Activated CD4-positive, alpha-beta memory T cell treated with anti-CD3 and anti-CD28 coated beads, Interleukin-2, amount 10 ng/mL, durations not matched to agents 7 days and 5 days (primary cell): ENCODE data around the gene SLC36A1. TPM values are rescaled to one million over a fixed set of nuclear protein-coding genes. Genes with fewer than 3 reads are reported as not detected.
"Not testable (repeated sequence)": the region's sequence is repeated elsewhere in the genome, so short reads cannot be mapped to it uniquely, and the experiment has no call there.

Source experiments
- CTCF ChIA-PET: fragments of 350-600 bp; sonication (Branson Sonifier 250); formaldehyde crosslinking; loops from one replicate; lab custom pipeline; 2021; ENCODE audit warnings: antibody characterized with exemption, inconsistent platforms; lab: Charles Lee
- POLR2A ChIA-PET: fragments of 350-600 bp; sonication (Branson Sonifier 250); formaldehyde crosslinking; loops from one replicate; lab custom pipeline; 2021; ENCODE audit warnings: antibody characterized with exemption; lab: Charles Lee
- DNase-seq: peaks from one replicate; pipeline ENCODE4 v3.0.0-alpha.2; 2020
- H3K27ac Mint-ChIP-seq: one replicate; pipeline ENCODE4 v1.8.0; 2021; ENCODE audit warnings: mild to moderate bottlenecking, mixed read lengths
- H3K27me3 Mint-ChIP-seq: one replicate; pipeline ENCODE4 v1.8.0; 2021; ENCODE audit warnings: mixed read lengths
- H3K36me3 Mint-ChIP-seq: one replicate; pipeline ENCODE4 v1.8.0; 2021; ENCODE audit warnings: low read depth, mixed read lengths
- H3K4me1 Mint-ChIP-seq: one replicate; pipeline ENCODE4 v1.8.0; 2021; ENCODE audit warnings: mixed read lengths
- H3K4me3 Mint-ChIP-seq: one replicate; pipeline ENCODE4 v1.8.0; 2021; ENCODE audit warnings: mild to moderate bottlenecking, mixed read lengths
- H3K9me3 Mint-ChIP-seq: one replicate; pipeline ENCODE4 v1.8.0; 2021; ENCODE audit warnings: mixed read lengths
- total RNA-seq, 2 experiments: library from RNA; stranded (reverse); gene quantifications; one replicate each; pipeline ENCODE4 v1.2.3, GENCODE V29; 2021

Gene SLC36A1
- total RNA-seq, 2 experiments from 2014 or later = 5.4 to 6.4 TPM

DNA sequence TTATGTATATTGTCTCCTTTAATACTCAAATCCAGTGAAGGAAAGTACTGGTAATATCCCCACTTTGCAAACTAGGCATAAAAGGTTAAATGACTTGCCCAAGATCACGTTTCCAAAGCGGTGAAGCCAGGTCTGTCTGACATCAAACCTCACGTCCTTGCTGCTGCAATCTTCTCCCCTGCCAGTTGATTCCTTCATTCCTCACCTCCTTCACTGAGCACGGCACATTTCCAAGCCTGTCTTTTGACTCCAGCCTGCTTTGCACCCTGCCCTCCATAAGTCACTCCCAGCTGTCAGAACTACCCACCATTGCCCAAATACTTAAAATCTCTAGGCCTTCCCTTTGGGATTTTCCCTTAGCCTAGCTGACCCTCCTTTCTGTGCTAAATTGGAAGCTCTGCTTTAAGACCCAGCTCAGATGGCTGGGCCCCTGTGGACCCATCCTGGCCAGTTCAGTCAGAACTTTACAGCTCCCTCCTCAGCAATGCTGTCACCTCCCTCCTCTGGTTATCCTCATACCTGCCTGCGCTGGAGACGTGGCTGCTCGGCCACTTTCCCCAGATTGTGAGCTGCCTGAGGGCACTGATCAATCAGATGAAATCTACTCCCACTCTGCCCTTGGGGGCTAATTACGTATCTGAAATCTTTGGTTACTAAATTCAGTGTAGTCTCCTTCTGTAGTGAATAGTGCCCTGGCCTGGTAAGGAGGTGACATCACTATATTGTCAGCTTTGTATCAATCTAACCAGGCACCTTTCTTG lies 51.2 kb downstream of the SLC36A1 start:
- Mint-ChIP-seq H3K9me3 (no peaks in the 10 kb centered on the region), H3K27me3 (no peaks in the 10 kb centered on the region), H3K27ac (no peak overlapping the region), H3K36me3 (no peaks in the 10 kb centered on the region), H3K4me1 (peaks cover 4% of the 10 kb centered on the region), H3K4me3 (no peak overlapping the region)
- ChIA-PET POLR2A (no interaction called here), CTCF (interaction anchor here (1.0 to 2.1 kb wide), 6 partner anchors 11 to 273 kb away, joined by 3 to 15 read pairs (median 4); partner anchors contain the start of genes G3BP1 and SLC36A1)
- no peak for DNase-seq

DNA sequence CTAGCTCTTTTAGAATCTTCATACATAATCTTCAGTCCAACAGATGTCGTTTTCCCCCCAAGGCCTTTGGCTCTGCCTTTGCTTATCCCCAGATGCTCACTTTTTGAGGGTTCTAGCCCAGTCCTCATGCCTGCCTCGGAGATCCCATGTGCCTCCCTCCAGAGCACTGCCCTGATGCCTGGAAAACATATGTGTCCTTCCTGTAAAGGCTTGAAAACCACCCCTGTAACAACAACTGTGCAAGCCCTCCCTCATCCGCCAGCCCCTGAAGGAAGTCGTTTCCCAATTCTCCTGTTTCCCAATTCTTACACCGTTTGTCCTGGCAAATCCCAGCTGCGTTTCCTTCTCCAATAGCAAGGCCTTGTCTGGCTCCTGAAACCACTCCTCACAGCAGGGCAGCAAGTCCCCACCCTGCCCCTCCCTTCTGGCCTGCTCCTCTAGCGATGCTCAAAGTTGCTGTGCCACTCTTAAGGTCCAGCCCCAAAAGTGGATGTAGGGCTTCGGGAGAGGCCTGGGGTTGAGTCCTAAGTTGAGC lies 52.2 kb downstream of the SLC36A1 start:
- CTCF ChIA-PET = interaction anchor here (0.7 to 2.1 kb wide), 6 partner anchors 49 to 272 kb away, joined by 3 to 15 read pairs (median 4); partner anchors contain the start of genes G3BP1 and SLC36A1
- Mint-ChIP-seq H3K27ac (no peak overlapping the region), H3K9me3 (no peaks in the 10 kb centered on the region), H3K4me3 (no peak overlapping the region), H3K36me3 (no peaks in the 10 kb centered on the region), H3K4me1 (peaks cover 4% of the 10 kb centered on the region), H3K27me3 (no peaks in the 10 kb centered on the region)
- no peak for DNase-seq
- POLR2A ChIA-PET = no interaction called here

DNA sequence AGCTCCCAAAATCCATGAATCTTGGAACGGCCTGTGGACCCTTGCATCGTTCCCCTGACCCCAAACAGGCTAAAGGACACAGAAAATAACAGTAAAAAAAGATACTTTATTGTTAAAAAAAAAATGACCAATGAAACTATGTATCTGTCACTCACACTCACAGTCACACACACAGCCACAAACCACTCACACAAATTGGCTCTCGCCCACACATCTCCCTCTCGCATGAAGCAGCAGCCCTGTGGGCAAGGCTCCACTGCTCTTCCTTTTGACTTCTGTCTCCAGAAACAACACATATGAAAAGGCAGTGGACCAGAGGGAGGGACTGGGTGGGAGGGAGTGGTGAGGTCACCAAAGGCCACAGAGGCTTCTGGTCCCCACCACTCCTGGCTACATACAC lies 56.6 kb downstream of the SLC36A1 start:
- Mint-ChIP-seq H3K27ac (no peak overlapping the region), H3K4me1 (peaks cover 4% of the 10 kb centered on the region), H3K36me3 (no peaks in the 10 kb centered on the region), H3K9me3 (no peaks in the 10 kb centered on the region), H3K4me3 (no peak overlapping the region), H3K27me3 (no peaks in the 10 kb centered on the region)
- CTCF ChIA-PET = no interaction called here
- no peak for DNase-seq
- POLR2A ChIA-PET = no interaction called here

DNA sequence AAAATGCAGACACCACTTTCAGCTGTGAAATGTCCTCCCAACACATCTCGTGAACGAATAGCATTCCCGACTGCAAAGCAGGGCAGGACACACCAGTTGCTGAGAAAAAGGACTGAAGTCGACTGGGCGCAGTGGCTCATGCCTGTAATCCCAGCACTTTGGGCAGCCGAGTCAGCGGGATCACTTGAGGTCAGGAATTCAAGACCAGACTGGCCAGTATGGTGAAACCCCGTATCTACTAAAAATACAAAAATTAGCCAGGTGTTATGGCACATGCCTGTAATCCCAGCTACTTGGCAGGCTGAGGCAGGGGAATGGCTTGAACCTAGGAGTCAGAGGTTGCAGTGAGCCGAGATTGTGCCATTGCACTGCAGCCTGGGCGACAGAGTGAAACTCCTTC lies 60.9 kb downstream of the SLC36A1 start:
- CTCF ChIA-PET = interaction anchor here (0.9 kb wide), 1 partner anchor 12 kb away, joined by 3 read pairs; no protein-coding TSS in a partner anchor
- not testable (repeated sequence) for H3K4me3 Mint-ChIP-seq

DNA sequence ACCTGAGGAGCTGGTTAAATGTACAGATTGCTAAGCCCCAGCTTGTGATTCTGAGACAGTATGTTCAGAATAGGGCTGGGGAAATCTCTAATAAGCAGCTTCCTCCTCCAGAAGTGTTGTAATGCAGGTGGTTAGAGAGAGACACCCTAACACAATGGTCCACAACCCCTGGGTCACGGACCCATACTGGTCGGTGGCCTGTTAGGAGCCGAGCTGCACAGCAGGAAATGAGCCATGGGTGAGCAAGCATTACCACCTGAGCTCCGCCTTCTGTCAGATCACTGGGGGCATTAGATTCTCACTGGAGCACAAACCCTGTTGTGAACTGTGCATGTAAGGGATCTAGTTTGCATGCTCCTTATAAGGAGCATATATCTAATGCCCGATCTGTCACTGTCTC lies 61.8 kb downstream of the SLC36A1 start:
- no peak for DNase-seq
- Mint-ChIP-seq H3K27ac (no peak overlapping the region), H3K9me3 (no peaks in the 10 kb centered on the region), H3K4me1 (no peaks in the 10 kb centered on the region), H3K36me3 (no peaks in the 10 kb centered on the region), H3K27me3 (no peaks in the 10 kb centered on the region), H3K4me3 (no peak overlapping the region)
- POLR2A ChIA-PET = no interaction called here
- CTCF ChIA-PET = interaction anchor here (1.2 to 1.4 kb wide), 2 partner anchors 14 to 62 kb away, joined by 5 to 6 read pairs; partner anchors contain the start of gene SLC36A1

More for the DNA sequence above, 60.9 kb downstream of the SLC36A1 start:
- POLR2A ChIA-PET, H3K4me1 Mint-ChIP-seq, H3K9me3 Mint-ChIP-seq, H3K36me3 Mint-ChIP-seq, H3K27ac Mint-ChIP-seq, H3K27me3 Mint-ChIP-seq, DNase-seq: not testable (repeated sequence)

DNA sequence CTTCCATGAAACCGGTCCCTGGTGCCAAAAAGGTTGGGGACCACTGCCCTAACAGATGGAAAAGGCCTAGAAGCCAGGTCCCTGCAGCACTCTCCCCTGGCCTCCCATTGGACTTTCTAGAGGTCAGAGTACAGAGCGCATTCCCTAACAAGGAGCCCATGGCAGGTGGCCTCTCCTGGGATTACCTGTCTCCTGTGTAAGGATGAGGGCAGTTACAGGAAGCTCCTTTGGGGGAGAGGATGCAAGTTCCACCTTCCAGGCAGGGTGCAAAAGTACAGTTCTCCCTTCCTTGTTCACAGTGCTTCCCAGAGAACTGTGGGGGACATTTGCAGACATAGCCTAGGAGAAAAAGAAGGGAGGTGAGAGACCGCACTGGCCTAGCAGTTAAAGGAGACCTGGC lies 62.4 kb downstream of the SLC36A1 start:
- Mint-ChIP-seq H3K9me3 (no peaks in the 10 kb centered on the region), H3K4me3 (no peak overlapping the region), H3K36me3 (no peaks in the 10 kb centered on the region), H3K4me1 (no peaks in the 10 kb centered on the region), H3K27ac (no peak overlapping the region), H3K27me3 (no peaks in the 10 kb centered on the region)
- DNase-seq = no peak
- CTCF ChIA-PET = interaction anchor here (1.2 to 1.4 kb wide), 2 partner anchors 13 to 63 kb away, joined by 5 to 6 read pairs; partner anchors contain the start of gene SLC36A1
- POLR2A ChIA-PET = no interaction called here

DNA sequence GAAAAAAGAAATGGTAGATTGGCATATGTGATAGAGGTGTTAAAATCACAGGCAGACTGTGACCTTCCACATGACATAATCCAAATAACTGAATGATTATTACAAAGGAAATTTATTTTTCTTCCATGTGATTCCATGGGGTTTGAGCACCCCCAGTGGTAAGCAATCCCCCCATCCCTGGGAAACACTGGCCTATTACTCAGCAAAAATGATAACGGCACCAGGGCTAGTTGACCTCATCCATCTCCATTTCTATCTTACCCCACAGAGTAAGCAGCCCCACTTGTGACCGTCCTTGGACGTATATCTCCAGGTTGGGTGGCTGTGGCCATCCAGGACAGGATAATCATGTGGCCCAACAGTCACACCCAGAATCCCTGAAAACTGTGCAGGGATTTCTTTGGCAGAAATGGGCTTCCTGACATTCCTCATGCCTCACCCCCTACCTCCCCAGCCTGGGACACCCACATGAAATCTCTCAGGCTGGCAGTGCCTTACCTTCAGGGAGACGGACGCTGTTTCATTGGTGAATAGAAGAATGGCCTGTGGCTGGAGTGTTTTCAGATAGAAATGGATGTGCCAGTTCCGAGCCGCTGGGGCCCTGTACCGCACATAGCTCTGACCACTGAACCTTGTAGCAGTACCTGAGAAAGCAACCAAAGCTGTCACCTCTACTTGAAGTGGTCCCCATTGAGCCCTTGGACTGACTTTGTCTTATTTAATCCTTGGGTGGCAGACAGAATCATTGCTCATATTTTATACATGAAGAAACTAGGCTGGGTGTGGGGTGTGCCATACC lies 69.9 kb downstream of the SLC36A1 start:
- ChIA-PET CTCF (no interaction called here), POLR2A (no interaction called here)
- Mint-ChIP-seq H3K36me3 (no peaks in the 10 kb centered on the region), H3K4me3 (no peak overlapping the region), H3K9me3 (no peaks in the 10 kb centered on the region), H3K4me1 (no peaks in the 10 kb centered on the region), H3K27me3 (no peaks in the 10 kb centered on the region), H3K27ac (no peak overlapping the region)
- DNase-seq = no peak

DNA sequence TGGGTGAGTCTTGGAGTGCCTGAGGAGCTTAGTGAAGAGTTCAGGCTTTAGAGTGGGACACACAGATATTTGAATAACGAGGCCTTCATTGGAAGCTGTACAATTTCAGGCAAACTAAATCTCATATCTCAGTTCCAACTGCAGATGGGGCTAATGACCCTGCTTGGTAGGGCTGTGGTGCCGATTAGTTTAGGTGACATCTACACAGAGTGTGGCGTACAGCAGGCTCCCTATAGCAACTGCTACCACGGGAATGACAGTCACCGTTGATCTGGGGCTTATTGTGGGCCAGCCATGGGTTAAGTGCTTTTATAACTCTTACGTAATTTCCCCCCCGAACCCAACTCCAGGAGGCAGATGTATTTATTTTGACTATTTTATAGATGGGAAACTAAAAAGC lies 72.9 kb downstream of the SLC36A1 start:
- Mint-ChIP-seq H3K4me1 (no peaks in the 10 kb centered on the region), H3K9me3 (no peaks in the 10 kb centered on the region), H3K4me3 (no peak overlapping the region), H3K36me3 (no peaks in the 10 kb centered on the region), H3K27ac (no peak overlapping the region), H3K27me3 (no peaks in the 10 kb centered on the region)
- POLR2A ChIA-PET = no interaction called here
- CTCF ChIA-PET = interaction anchor here (0.6 to 2.4 kb wide), 6 partner anchors 12 to 161 kb away, joined by 3 to 13 read pairs (median 3); partner anchors contain the start of gene SLC36A1
- no peak for DNase-seq

DNA sequence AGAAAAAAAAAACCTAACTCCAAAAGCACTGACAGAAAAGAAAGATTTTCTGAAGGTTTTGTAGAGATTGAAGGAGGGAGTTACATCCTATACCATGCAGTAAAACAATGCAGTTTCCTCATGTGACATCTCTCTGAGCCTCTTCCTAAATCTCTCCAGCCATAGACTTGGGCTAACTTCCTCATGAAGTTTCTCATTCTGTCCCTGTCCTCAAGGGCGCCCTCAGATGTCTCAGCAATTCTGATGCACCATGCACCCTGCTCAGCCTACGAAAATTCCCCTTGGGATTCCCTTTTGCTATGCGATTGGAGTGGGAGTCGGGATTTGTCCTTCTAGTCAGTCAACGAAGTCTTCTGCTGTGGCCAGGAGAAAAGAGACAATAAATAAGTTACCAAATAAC lies 74.8 kb downstream of the SLC36A1 start:
- Mint-ChIP-seq H3K27me3 (no peaks in the 10 kb centered on the region), H3K36me3 (no peaks in the 10 kb centered on the region), H3K4me1 (no peaks in the 10 kb centered on the region), H3K4me3 (no peak overlapping the region), H3K9me3 (no peaks in the 10 kb centered on the region), H3K27ac (no peak overlapping the region)
- POLR2A ChIA-PET = no interaction called here
- DNase-seq = no peak
- CTCF ChIA-PET = interaction anchor here (2.0 to 2.3 kb wide), 2 partner anchors 75 to 130 kb away, joined by 15 to 29 read pairs; partner anchors contain the start of gene SLC36A1

DNA sequence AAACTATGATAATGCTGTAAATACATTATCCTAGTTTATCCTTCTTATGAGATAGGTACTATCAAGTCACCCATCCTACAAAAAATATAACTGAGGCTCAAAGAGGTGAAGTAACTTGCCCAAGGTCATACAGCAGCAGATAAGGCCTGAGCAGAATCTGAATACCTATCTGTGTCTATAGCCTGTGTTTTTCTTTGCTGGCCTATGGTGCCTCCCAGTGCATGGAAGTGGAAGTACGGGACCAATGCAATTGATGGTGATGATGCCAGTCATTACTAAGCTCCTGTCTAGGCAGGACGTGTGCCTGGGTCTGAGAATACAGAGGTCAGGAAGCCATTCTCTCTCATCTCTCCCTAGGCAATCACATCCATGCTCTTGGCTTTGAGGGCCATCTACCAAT lies 75.9 kb downstream of the SLC36A1 start:
- peak; percentile 56 for DNase-seq
- H3K4me3 Mint-ChIP-seq = no peak overlapping the region
- ChIA-PET CTCF (interaction anchor here (0.5 to 2.3 kb wide), 13 partner anchors 13 to 248 kb away, joined by 3 to 29 read pairs (median 4); partner anchors contain the start of genes G3BP1 and SLC36A1), POLR2A (interaction anchor here (1.0 kb wide), 1 partner anchor 76 kb away, joined by 3 read pairs; the partner anchor contains the start of gene SLC36A1)
- no peak overlapping the region for H3K27ac Mint-ChIP-seq
- no peaks in the 10 kb centered on the region for H3K4me1 Mint-ChIP-seq
- no peaks in the 10 kb centered on the region for H3K27me3 Mint-ChIP-seq
- H3K36me3 Mint-ChIP-seq = no peaks in the 10 kb centered on the region
- H3K9me3 Mint-ChIP-seq = no peaks in the 10 kb centered on the region

DNA sequence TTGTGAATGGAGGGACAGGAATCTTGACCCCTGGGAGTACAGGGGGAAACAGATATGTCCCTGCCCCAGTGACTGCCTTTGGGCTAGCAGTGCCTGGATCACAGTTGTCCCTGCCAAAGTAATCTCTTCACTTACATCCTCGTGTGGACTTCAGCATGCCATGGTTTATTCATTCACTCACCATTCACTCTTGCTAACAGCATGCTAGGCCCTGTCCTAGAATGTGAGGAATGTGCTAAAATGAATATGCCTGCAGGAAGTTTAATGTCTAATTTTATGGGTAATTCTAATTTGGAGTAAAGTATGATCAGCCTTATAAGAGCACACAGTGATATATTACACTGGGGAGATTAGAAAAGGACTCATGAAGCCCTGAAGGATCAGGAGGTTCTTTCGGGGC lies 80.8 kb downstream of the SLC36A1 start:
- DNase-seq = no peak
- Mint-ChIP-seq H3K27ac (no peak overlapping the region), H3K4me3 (no peak overlapping the region), H3K36me3 (no peaks in the 10 kb centered on the region), H3K9me3 (no peaks in the 10 kb centered on the region), H3K4me1 (no peaks in the 10 kb centered on the region), H3K27me3 (no peaks in the 10 kb centered on the region)
- ChIA-PET POLR2A (no interaction called here), CTCF (no interaction called here)

DNA sequence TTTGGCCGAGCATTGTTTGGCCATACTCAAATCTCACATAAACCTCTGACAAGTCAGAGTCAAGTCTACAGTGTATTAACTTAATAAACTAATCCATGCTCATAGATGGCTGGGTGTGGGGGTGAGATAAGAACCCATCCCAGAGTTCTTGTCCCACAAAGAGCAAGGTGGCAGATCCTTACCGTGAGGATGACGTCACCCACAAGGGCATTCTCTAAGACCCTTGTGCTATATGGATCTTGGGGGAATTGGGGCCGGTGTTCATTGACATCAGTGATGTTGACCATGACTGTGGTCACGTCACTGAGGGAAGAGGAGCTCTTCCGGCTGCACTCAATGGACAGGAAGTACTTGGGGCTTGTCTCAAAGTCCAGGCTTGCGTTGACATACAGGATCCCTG lies 81.6 kb downstream of the SLC36A1 start:
- no peaks in the 10 kb centered on the region for H3K9me3 Mint-ChIP-seq
- no peak overlapping the region for H3K4me3 Mint-ChIP-seq
- POLR2A ChIA-PET = no interaction called here
- DNase-seq = no peak
- H3K27ac Mint-ChIP-seq = no peak overlapping the region
- CTCF ChIA-PET = no interaction called here
- no peaks in the 10 kb centered on the region for H3K4me1 Mint-ChIP-seq
- no peaks in the 10 kb centered on the region for H3K27me3 Mint-ChIP-seq
- H3K36me3 Mint-ChIP-seq = no peaks in the 10 kb centered on the region

DNA sequence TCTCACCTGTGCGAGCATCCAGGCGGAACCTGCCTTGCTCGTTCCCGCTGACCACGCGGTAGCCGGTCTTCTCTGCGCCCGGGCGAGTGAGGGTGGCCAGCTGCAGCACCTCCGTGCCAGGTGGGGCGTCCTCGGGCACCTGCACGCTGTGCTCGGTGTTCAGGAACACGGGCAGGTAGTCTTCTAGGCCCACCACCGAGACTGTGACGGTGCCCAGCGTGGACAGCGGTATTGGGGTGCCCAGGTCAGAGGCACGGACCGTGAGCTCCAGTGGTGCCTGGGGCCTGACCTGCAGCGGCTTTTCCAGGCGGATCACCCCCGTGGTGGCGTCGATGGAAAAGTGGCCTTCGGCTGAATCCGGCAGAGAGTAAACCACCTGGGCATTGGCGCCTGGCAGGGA lies 84.2 kb downstream of the SLC36A1 start:
- ChIA-PET POLR2A (no interaction called here), CTCF (no interaction called here)
- Mint-ChIP-seq H3K4me1 (no peaks in the 10 kb centered on the region), H3K9me3 (no peaks in the 10 kb centered on the region), H3K27me3 (no peaks in the 10 kb centered on the region), H3K27ac (no peak overlapping the region), H3K36me3 (no peaks in the 10 kb centered on the region), H3K4me3 (no peak overlapping the region)
- no peak for DNase-seq
